Coronary artery (tissue), 2 donors: ENCODE results near the gene NUP107.

Experiments
- DNase-seq: peaks from one replicate; pipeline ENCODE4 v3.0.0-alpha.2; 2017; ENCODE audit warnings: low spot score
- H3K27ac ChIP-seq, 2 donors: fragments of 200-600 bp; sonication (generic); one replicate each; pipeline ENCODE4 v1.5.1; 2016 to 2019
- H3K4me3 ChIP-seq: fragments of 200-600 bp; sonication (generic); 2 replicates; pipeline ENCODE4 v1.5.1; 2016; ENCODE audit warnings: mild to moderate bottlenecking, moderate library complexity
- CTCF ChIP-seq: fragments of 200-600 bp; sonication (generic); IDR thresholded peaks from one replicate; pipeline ENCODE4 v1.5.1; 2019; ENCODE audit warnings: antibody characterized with exemption

Gene NUP107

GRCh38 chr12:68733661-68734071, 46.9 kb downstream of the NUP107 start:
- no peak for TF ChIP-seq CTCF
- Histone ChIP-seq H3K27ac (no peak overlapping the region), H3K4me3 (no peak overlapping the region)
- DNase-seq: no peak

GRCh38 chr12:68739891-68740290, 53.1 kb downstream of the NUP107 start:
- Histone ChIP-seq H3K4me3 (no peak overlapping the region), H3K27ac (no peak overlapping the region)
- DNase-seq: no peak
- TF ChIP-seq CTCF: no peak

- H3K27ac ChIP-seq: no peak overlapping the region
- H3K4me3 ChIP-seq: no peak overlapping the region
- TF ChIP-seq CTCF: no peak
- no peak for DNase-seq
These were observed 56.6 kb downstream of the NUP107 start for GRCh38 chr12:68743356-68743755.

- Histone ChIP-seq H3K4me3 (peak overlapping the region; percentile 85), H3K27ac (peak overlapping the region; percentile 55 to 85)
- no peak for DNase-seq
- TF ChIP-seq CTCF: no peak
These were observed 58.7 kb downstream of the NUP107 start for GRCh38 chr12:68745376-68745903.

- Histone ChIP-seq H3K27ac (peak within 1 kb of the TSS; percentile 55 to 85), H3K4me3 (peak within 1 kb of the TSS; percentile 85)
- peak; percentile 92 for DNase-seq
- TF ChIP-seq CTCF: no peak
These were observed 59.3 kb downstream of the NUP107 start, which contains the start of gene SLC35E3 for GRCh38 chr12:68745904-68746571. TSS of gene SLC35E3 (plus strand) at chr12:68746176. CDS start at chr12:68746378, 202 bp downstream.

GRCh38 chr12:68746572-68747180, 59.9 kb downstream of the NUP107 start:
- peak overlapping the region; percentile 55 to 85 for H3K27ac ChIP-seq
- no peak for TF ChIP-seq CTCF
- peak; percentile 76 for DNase-seq
- H3K4me3 ChIP-seq: peak overlapping the region; percentile 85

- Histone ChIP-seq H3K27ac (no peak overlapping the region), H3K4me3 (no peak overlapping the region)
- DNase-seq: no peak
- TF ChIP-seq CTCF: no peak
These were observed 62.7 kb downstream of the NUP107 start for GRCh38 chr12:68749443-68749842.
